Stimulated activated CD8-positive, alpha-beta memory T cell treated with anti-CD3 and anti-CD28 coated beads, Interleukin-2, amount 100 ng/mL, for 1 hour (primary cell): ENCODE measurements around the gene AADACL4.

Source experiments
- DNase-seq, 2 donors: peaks; one replicate each; pipeline ENCODE4 v3.0.0-alpha.2; 2020; ENCODE audit warnings: low read depth in 2 of 2

AADACL4 gene

GRCh38 chr1:12643785-12644184, at the start of gene AADACL4:
Gene AADACL4, plus strand, starts transcription at chr1:12644085. Its CDS starts 462 bp downstream, at chr1:12644547.
- DNase-seq, result no peak

- DNase-seq, result no peak
Measured at GRCh38 chr1:12594490-12594889, 49.4 kb upstream of the AADACL4 start.

- DNase-seq, result no peak
Measured at GRCh38 chr1:12594966-12595756, 48.7 kb upstream of the AADACL4 start.

GRCh38 chr1:12595757-12596006, 48.2 kb upstream of the AADACL4 start:
- no peak for DNase-seq

- DNase-seq, result no peak
Measured at GRCh38 chr1:12596007-12596821, 47.7 kb upstream of the AADACL4 start.

GRCh38 chr1:12597792-12598191, 46.1 kb upstream of the AADACL4 start:
- no peak for DNase-seq

GRCh38 chr1:12598974-12599373, 44.9 kb upstream of the AADACL4 start:
- DNase-seq, result no peak

- DNase-seq, result no peak
Measured at GRCh38 chr1:12599657-12600056, 44.2 kb upstream of the AADACL4 start.

GRCh38 chr1:12600335-12600734, 43.5 kb upstream of the AADACL4 start:
- DNase-seq, result no peak

GRCh38 chr1:12600880-12601633, 42.8 kb upstream of the AADACL4 start:
- peak in 1 of 2 donors; percentile 28 for DNase-seq

GRCh38 chr1:12601700-12602658, 41.9 kb upstream of the AADACL4 start:
- no peak for DNase-seq

- DNase-seq, result no peak
Measured at GRCh38 chr1:12602659-12603024, 41.2 kb upstream of the AADACL4 start.

GRCh38 chr1:12603224-12603623, 40.7 kb upstream of the AADACL4 start:
- no peak for DNase-seq

- DNase-seq, result peak in 1 of 2 donors; percentile 34
Measured at GRCh38 chr1:12604114-12604874, 39.6 kb upstream of the AADACL4 start.

GRCh38 chr1:12604986-12605385, 38.9 kb upstream of the AADACL4 start:
- no peak for DNase-seq

GRCh38 chr1:12607263-12607662, 36.6 kb upstream of the AADACL4 start:
- no peak for DNase-seq

GRCh38 chr1:12608311-12608957, 35.5 kb upstream of the AADACL4 start:
- no peak for DNase-seq

GRCh38 chr1:12609469-12610003, 34.3 kb upstream of the AADACL4 start:
- DNase-seq, result no peak

- no peak for DNase-seq
Measured at GRCh38 chr1:12610305-12610935, 33.5 kb upstream of the AADACL4 start.
